KMS-11 (cell line): ENCODE measurements around the gene HBA1.

Experiments used
- H2AFZ ChIP-seq: fragments of 200-600 bp; sonication (generic); 2 replicates; pipeline ENCODE4 v1.6.1; 2016; ENCODE audit warnings: antibody characterized with exemption, mixed run types, low read depth
- H3K27ac ChIP-seq: fragments of 200-600 bp; sonication (generic); 2 replicates; pipeline ENCODE4 v1.6.1; 2016; ENCODE audit warnings: mild to moderate bottlenecking, mixed run types
- H3K27me3 ChIP-seq: fragments of 200-600 bp; sonication (generic); 2 replicates; pipeline ENCODE4 v1.6.1; 2017; ENCODE audit warnings: mild to moderate bottlenecking, low read depth, mixed run types, moderate library complexity; ENCODE audit not compliant: insufficient read depth
- H3K36me3 ChIP-seq: fragments of 200-600 bp; sonication (generic); 2 replicates; pipeline ENCODE4 v1.6.1; 2017; ENCODE audit warnings: mild to moderate bottlenecking, mixed run types; ENCODE audit not compliant: insufficient read depth
- H3K4me1 ChIP-seq: fragments of 200-600 bp; sonication (generic); 2 replicates; pipeline ENCODE4 v1.6.1; 2016; ENCODE audit warnings: mild to moderate bottlenecking, low read depth, mixed run types; ENCODE audit not compliant: poor library complexity, severe bottlenecking
- H3K4me2 ChIP-seq: fragments of 200-600 bp; sonication (generic); 2 replicates; pipeline ENCODE4 v1.7.0; 2016; ENCODE audit warnings: mild to moderate bottlenecking, mixed run types
- H3K4me3 ChIP-seq: fragments of 200-600 bp; sonication (generic); IDR thresholded peaks from 2 replicates; pipeline ENCODE4 v1.6.1; 2017; ENCODE audit warnings: low read depth, low read length, mixed read lengths; ENCODE audit not compliant: insufficient read depth
- H3K79me2 ChIP-seq: fragments of 200-600 bp; sonication (generic); 2 replicates; pipeline ENCODE4 v1.6.1; 2016; ENCODE audit warnings: low read depth, mixed run types; ENCODE audit not compliant: insufficient read depth
- H3K9ac ChIP-seq: fragments of 200-600 bp; sonication (generic); 2 replicates; pipeline ENCODE4 v1.6.1; 2016; ENCODE audit warnings: mild to moderate bottlenecking, mixed run types
- H4K20me1 ChIP-seq: fragments of 200-600 bp; sonication (generic); 2 replicates; pipeline ENCODE4 v1.6.1; 2016; ENCODE audit warnings: mild to moderate bottlenecking, mixed run types; ENCODE audit not compliant: insufficient read depth
- TF ChIP-seq, protein P1 (sequence below): fragments of 200-600 bp; sonication (generic); conservative IDR thresholded peaks from 2 replicates; pipeline ENCODE4 v1.6.1; 2017; ENCODE audit warnings: low read depth, mild to moderate bottlenecking, antibody characterized with exemption, low read length, moderate library complexity, mixed read lengths

HBA1 gene

DNA sequence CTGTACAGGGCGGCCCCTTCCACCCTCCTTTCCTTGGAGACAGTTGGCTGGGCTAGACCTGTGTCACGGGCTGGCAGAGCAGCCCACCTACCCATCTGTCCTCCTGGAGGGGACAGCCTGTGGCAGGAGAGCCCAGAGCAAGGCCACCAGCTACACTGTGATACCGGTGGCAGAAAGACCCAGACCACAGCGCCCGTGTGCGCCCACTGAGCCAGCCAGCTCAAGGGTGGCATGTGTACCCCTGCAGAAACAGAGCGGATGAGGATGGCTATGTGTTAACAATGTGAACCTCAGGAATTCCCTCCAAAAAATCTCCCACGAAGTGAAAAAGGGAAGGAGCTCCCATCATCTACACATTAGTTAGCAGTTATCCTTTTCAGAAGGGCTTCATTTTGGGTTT, 10.8 kb downstream of the HBA1 start:
- Histone ChIP-seq H3K4me2 (no peak overlapping the region), H2AFZ (no peak overlapping the region), H3K4me1 (no peaks in the 10 kb centered on the region), H3K4me3 (no peak overlapping the region), H3K9ac (no peak overlapping the region), H3K27ac (no peak overlapping the region), H3K79me2 (no peaks in the 10 kb centered on the region), H3K36me3 (no peaks in the 10 kb centered on the region; the same call in 1 of the 2 replicates), H3K27me3 (no peaks in the 10 kb centered on the region), H4K20me1 (no peaks in the 10 kb centered on the region; the same call in 1 of the 2 replicates)
- TF ChIP-seq, protein P1, sequence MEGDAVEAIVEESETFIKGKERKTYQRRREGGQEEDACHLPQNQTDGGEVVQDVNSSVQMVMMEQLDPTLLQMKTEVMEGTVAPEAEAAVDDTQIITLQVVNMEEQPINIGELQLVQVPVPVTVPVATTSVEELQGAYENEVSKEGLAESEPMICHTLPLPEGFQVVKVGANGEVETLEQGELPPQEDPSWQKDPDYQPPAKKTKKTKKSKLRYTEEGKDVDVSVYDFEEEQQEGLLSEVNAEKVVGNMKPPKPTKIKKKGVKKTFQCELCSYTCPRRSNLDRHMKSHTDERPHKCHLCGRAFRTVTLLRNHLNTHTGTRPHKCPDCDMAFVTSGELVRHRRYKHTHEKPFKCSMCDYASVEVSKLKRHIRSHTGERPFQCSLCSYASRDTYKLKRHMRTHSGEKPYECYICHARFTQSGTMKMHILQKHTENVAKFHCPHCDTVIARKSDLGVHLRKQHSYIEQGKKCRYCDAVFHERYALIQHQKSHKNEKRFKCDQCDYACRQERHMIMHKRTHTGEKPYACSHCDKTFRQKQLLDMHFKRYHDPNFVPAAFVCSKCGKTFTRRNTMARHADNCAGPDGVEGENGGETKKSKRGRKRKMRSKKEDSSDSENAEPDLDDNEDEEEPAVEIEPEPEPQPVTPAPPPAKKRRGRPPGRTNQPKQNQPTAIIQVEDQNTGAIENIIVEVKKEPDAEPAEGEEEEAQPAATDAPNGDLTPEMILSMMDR: no peak

DNA sequence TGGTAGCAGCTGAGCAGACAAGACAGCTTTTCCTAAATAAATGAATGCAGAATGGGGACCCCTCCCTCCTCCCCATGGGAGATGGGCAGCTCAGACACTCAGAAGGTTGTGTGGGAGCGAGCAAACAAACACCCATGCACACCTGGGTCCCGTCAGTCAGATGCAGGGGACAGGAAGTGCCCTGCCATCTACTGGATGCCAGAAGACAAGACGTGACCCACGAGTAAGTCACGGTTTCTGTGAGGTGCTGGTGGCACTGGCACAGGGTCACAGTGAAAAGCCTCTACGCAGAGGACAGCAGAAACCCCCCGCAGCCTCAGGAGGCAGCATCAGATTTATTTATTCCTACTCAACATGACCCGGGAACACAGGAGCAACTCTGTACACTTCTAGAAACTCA, 12.2 kb downstream of the HBA1 start:
- Histone ChIP-seq H4K20me1 (no peaks in the 10 kb centered on the region; the same call in 1 of the 2 replicates), H3K4me3 (no peak overlapping the region), H3K4me1 (no peaks in the 10 kb centered on the region), H3K27ac (no peak overlapping the region), H3K27me3 (no peaks in the 10 kb centered on the region), H2AFZ (no peak overlapping the region), H3K9ac (no peak overlapping the region), H3K79me2 (no peaks in the 10 kb centered on the region), H3K4me2 (no peak overlapping the region), H3K36me3 (no peaks in the 10 kb centered on the region; the same call in 1 of the 2 replicates)
- TF ChIP-seq, protein P1: peak; percentile 44

DNA sequence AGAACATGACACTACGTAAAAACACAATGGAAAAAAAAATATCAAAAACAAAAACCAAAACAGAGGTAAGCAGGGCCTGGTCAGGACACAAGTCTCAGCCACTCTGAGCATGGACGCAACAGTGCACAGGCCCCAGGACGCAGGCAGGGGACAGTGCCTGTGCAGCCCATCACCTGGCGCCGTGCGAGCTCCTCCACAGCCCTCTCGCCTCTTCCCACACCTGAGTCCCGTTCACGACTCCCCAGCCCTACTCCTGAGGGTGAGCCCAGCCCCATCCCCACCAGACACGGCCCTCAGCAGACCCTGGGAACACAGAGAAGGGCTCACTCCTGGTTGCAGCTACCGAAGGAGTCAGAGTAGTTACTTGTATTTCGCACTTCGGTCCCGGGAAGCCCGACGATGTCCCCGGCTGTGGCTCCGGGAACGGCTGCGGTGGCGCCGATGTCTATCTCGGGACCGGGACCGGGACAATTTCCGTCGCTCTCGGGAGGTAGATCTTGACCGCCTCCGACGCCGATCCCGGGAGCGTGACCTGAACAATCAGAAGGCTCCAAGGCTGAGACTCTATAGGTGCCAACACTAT, 13.2 kb downstream of the HBA1 start:
- Histone ChIP-seq H3K79me2 (no peaks in the 10 kb centered on the region), H3K9ac (no peak overlapping the region), H4K20me1 (no peaks in the 10 kb centered on the region; the same call in 1 of the 2 replicates), H2AFZ (no peak overlapping the region), H3K4me1 (no peaks in the 10 kb centered on the region), H3K4me3 (no peak overlapping the region), H3K36me3 (no peaks in the 10 kb centered on the region; the same call in 1 of the 2 replicates), H3K27me3 (no peaks in the 10 kb centered on the region), H3K27ac (no peak overlapping the region), H3K4me2 (no peak overlapping the region)
- TF ChIP-seq, protein P1: no peak

DNA sequence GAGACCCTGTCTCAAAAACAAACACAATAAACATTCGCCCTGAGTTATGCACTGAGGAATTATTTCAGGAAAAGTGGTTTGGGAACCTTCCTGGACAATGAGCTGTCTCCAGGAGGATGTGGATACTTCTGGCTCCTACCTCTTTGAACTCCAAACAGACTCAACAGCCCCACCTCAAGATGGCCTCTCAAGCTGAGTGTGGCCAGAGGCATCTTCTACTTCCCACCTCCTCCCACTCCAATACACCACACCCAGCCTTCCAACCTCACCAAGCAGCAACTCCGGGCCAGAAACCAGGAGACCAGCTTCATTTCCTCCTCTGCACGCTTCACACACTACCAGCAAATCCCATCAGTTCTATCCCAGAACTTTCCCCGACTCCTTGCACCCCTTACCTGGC, 15.4 kb downstream of the HBA1 start:
- H3K36me3 ChIP-seq: peaks cover 7% of the 10 kb centered on the region; the same call in 1 of the 2 replicates
- H3K9ac ChIP-seq: no peak overlapping the region
- no peak overlapping the region for H2AFZ ChIP-seq

More for the DNA sequence above, 15.4 kb downstream of the HBA1 start:
- H3K27me3 ChIP-seq: no peaks in the 10 kb centered on the region
- no peaks in the 10 kb centered on the region; the same call in 1 of the 2 replicates for H4K20me1 ChIP-seq
- H3K4me1 ChIP-seq: no peaks in the 10 kb centered on the region
- TF ChIP-seq, protein P1: no peak
- H3K4me3 ChIP-seq: no peak overlapping the region
- no peak overlapping the region for H3K4me2 ChIP-seq
- H3K79me2 ChIP-seq: no peaks in the 10 kb centered on the region
- H3K27ac ChIP-seq: no peak overlapping the region
